Femur (tissue), 1 donor: ENCODE measurements around the gene UNC119B.

Experiments
- DNase-seq: peaks from one replicate; pipeline ENCODE4 v3.0.0-alpha.2; 2017

UNC119B gene

GRCh38 chr12:120741476-120742421, 31.5 kb downstream of the UNC119B start:
- peak; percentile 82 for DNase-seq

- DNase-seq, result no peak
Measured at GRCh38 chr12:120744922-120745493, 34.8 kb downstream of the UNC119B start.

- DNase-seq, result no peak
Measured at GRCh38 chr12:120748242-120748641, 38.0 kb downstream of the UNC119B start.

- no peak for DNase-seq
Measured at GRCh38 chr12:120749256-120749655, 39.0 kb downstream of the UNC119B start.

DNA sequence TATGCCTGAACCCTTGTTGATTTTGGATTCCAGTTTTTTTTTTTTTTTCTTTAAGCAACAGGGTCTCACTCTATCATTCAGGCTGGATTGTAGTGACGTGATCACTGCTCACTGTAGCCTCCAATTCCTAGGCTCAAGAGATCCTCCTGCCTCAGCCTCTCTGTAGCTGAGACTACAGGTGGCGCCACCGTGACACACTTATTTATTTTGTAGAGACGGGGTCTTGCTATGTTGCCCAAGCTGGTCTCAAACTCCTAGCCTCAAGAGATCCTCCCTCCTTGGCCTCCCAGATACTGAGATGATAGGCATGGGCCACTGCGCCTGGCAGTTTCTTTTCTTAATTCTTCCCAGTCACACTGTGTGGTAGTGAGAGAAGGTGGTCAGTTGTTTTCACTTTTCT, 40.5 kb downstream of the UNC119B start:
- DNase-seq, result no peak

DNA sequence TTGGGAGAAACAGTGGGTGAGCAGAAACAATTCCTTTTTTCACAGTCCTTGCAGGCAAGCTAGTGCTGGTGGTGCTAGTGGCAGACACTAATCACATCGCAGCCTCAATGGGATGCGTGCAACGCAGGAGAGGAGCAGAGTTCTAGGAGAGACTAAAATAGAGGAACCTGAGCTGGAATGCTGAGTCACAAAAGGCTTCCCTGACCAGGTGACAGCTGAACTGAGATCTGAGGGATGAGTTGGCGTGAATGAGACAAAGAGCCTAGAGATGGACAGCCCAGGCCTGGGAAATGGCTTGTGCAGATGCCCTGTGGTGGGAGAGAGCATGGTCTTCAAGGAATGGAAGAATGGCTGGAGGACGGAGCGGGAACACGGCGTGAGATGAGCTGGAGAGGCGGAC, 41.1 kb downstream of the UNC119B start:
- no peak for DNase-seq

DNA sequence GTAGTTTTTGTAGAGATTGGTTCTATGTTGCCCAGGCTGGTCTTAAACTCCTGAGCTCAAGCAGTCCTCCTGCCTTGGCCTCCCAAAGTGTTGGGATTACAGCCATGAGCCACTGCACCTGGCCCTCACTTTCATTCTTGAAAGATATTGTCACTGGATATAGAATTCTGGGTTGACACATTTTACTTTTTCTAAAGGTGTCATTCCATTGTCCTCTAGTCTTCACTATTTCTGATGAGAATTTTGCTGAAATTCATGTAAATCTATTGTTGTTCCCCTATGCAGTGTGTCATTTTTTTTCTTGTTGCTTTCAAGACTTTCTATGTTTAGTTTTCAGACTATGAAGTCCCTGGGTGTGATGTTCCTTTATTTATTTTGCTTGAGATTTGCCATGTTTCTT, 44.5 kb downstream of the UNC119B start:
- no peak for DNase-seq

DNA sequence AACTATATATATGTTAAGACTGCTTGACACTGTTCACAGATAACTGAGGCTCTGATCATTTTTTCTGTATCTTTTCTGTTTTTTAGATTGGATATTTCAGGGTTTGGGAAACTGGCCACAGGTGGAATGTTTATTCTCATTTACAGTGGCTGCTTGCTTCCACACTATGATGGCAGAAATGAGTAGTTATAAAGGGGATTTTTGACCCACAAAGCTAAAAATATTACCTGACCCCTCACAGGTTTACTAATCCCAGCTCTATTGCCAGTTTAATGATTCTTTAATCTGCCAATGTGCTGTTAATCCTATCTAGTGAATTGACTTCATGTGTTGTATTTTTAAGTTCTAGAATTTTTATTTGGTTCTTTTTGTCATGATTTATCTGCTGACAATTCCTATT, 45.0 kb downstream of the UNC119B start:
- DNase-seq, result no peak

- no peak for DNase-seq
Measured at GRCh38 chr12:120757226-120757742, 47.0 kb downstream of the UNC119B start.

DNA sequence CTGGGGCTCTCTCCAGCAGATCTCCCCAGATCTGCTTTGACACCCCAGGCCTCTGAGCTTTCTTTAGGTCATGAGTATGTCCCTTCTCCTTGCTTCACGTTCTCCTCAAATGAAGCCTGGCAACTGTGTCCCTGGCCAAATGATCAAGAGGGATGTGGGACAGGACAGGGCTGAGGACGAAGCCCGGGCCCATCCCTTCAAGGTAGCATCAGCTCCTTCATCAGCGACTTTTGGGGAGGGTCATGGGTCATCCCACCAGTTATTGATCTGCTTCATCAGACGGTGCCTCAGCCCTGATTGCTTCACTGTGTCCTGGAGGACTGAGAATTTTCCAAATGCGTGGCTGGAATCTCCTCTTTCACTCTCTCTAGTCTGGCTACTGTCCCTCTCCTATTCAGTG, 47.7 kb downstream of the UNC119B start:
- no peak for DNase-seq

- DNase-seq, result no peak
Measured at GRCh38 chr12:120758798-120759590, 48.7 kb downstream of the UNC119B start.

DNA sequence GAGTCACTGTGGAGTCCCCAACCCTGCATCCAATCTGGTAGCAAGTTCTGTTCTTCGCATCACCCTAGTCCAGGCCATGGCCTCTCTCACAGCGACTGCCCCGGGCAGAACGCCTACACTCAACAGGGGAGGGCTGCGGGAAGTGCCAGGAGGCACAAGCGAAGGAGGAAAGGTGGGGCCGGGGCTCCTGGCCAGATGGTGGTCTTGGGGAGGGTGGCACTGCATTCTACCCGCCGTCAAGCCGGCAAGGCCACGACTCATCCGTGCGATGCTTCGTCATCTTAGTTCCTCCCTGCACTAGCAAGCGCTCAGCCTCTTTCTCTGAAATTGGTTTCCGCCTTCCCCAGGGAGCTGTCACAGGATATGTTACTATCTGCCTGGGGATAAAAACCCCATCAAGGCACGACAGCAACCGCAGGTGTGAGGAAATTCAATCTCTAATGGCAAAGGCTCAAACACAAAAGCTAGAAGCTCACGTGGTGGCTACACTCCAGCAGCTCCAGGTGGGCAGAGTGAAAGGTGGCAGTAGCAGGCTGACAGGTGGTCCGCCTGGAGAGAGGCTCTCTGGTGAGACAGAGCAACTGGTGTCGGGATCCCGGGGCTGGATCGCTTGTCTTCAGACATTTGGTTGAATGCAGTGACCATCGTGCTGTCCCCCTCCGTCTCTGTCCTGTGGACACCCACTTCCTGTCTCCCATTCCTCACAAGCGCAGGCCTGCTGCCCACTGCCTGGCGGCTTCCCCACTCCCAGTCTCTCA, 49.5 kb downstream of the UNC119B start:
- no peak for DNase-seq

DNA sequence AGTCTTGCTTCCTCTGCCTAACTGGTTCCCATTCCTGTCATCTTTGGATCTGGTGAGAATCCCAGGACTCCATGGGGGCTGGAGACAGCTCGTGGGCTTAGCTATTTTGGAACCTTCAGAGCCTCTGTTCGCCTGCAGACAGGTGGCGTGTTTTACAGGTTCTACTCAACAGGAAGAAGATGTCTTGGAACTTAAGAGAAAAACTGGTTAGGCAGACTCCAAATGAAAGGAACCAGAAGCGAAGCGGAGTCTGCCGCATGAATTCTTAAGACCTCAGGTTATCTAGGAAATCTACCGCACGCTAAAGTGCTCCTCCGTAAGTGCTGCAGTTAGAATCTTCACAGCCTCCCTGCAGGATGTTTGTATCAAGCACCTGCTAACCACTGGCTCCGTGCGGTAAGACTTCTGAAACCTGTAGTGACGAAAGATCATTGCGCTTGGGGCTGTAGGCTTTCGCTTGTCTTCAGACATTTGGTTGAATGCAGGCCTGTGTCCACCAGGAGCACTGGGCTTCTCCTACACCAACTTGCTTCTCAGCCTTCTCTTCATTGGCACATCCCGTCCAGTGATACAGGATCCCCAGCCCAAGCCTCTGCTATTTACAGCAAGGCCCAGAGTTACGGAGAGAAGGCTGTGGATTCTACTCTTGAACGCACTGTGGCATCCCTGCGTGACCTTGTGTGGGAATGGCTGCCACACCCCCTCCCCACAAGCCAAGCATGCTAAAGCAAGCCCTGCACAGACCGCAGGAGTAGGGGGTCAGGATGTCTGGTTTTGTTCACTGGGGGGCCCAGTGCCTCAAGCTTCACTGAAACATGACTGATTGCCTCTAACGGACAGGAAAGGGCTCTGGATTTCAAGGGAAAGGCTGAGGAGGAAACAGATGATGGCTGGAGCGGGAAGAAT, 50.3 kb downstream of the UNC119B start:
- no peak for DNase-seq

- peak; percentile 83 for DNase-seq
Measured at GRCh38 chr12:120761519-120761934, 51.3 kb downstream of the UNC119B start.

DNA sequence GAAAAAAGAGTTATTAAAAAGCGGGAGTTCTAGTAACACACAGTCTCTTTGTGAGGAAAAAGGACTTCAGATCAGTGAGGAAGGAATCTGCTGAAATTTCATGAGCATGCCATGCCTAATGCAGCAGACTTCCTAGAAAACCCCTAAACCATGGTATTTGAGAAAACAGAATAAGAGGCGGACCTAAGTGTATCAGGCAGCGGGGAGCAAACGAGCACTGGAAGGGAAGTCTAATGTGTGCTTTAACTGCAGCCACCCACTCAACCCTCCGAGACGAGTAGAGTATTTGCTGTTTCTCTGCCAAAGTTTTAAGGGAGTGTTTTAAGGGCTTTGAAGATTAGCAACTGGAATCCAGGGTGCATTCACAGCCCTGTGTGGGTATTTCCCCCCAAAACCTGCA, 51.8 kb downstream of the UNC119B start:
- DNase-seq, result peak; percentile 47

- DNase-seq, result no peak
Measured at GRCh38 chr12:120763250-120763649, 53.0 kb downstream of the UNC119B start.

- no peak for DNase-seq
Measured at GRCh38 chr12:120764816-120765215, 54.6 kb downstream of the UNC119B start.

GRCh38 chr12:120766566-120766965, 56.3 kb downstream of the UNC119B start:
- no peak for DNase-seq

- DNase-seq, result no peak
Measured at GRCh38 chr12:120767071-120768024, 57.1 kb downstream of the UNC119B start.

DNA sequence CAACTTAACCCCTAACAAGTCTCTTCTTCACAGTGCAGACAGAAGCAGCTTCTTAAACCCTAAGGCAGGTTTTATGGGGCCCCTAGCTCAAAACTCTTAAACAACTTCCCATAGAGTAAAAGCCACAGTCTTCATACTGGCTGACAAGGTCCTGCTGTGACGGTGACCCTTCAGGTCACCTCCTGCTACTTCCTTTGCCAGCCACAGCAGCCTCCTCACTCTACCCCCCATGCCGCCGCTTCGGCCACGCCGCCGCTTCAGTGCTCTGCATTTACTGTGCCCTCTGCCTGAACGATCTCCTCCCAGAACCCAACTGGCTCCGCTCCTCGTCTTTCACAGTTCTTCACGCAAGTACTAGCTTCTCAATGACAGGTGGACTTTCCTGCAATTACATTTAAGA, 60.8 kb downstream of the UNC119B start:
- no peak for DNase-seq
